Measurements from ENCODE around the gene RASGEF1C. TPM values are rescaled to one million over a fixed set of nuclear protein-coding genes. Genes with fewer than 3 reads are reported as not detected.

RASGEF1C gene
- total RNA-seq, 1 experiment from 2014 or later, result not detected

DNA sequence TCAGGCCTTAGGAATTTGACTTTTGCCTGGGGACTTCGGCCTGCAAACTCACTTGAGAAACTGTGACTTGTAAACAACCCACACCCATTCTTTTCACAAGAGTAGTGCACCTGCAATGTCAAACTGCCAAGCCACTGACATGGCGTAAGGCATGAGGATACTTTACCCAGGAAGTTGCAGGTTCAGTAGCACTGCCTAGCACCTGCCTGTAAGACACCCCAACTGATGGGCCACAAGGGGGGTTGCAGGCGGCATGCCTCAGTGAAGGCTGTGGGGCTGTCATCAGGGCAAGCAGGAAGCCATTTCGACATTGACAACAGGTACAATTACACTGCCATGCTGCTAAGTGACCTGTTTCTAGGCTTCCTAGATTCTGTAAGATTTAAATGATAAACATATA lies 41.3 kb upstream of the RASGEF1C start:
- CTCF ChIA-PET, result no interaction called here
- Mint-ChIP-seq H3K27me3 (ENCODE audit: unreplicated experiment) (no peaks in the 10 kb centered on the region), H3K9me3 (ENCODE audit: low read depth, unreplicated experiment) (peaks cover 29% of the 10 kb centered on the region), H3K4me3 (ENCODE audit: low read depth, unreplicated experiment) (no peak overlapping the region), H3K4me1 (ENCODE audit: low read depth, unreplicated experiment) (no peaks in the 10 kb centered on the region), H3K27ac (ENCODE audit: unreplicated experiment) (no peak overlapping the region), H3K36me3 (ENCODE audit: insufficient read depth, unreplicated experiment) (peaks cover 40% of the 10 kb centered on the region)
- TF ChIP-seq, protein P1, sequence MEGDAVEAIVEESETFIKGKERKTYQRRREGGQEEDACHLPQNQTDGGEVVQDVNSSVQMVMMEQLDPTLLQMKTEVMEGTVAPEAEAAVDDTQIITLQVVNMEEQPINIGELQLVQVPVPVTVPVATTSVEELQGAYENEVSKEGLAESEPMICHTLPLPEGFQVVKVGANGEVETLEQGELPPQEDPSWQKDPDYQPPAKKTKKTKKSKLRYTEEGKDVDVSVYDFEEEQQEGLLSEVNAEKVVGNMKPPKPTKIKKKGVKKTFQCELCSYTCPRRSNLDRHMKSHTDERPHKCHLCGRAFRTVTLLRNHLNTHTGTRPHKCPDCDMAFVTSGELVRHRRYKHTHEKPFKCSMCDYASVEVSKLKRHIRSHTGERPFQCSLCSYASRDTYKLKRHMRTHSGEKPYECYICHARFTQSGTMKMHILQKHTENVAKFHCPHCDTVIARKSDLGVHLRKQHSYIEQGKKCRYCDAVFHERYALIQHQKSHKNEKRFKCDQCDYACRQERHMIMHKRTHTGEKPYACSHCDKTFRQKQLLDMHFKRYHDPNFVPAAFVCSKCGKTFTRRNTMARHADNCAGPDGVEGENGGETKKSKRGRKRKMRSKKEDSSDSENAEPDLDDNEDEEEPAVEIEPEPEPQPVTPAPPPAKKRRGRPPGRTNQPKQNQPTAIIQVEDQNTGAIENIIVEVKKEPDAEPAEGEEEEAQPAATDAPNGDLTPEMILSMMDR (IDR thresholded peaks at IDR 0.05; ENCODE audit: unreplicated experiment), result no peak
- DNase-seq, result no peak
- BruUV-seq (replicated peaks), result no TSS peak
- intact Hi-C loops (cut with micrococcal nuclease; ENCODE audit: unreplicated experiment), result no loop called here

DNA sequence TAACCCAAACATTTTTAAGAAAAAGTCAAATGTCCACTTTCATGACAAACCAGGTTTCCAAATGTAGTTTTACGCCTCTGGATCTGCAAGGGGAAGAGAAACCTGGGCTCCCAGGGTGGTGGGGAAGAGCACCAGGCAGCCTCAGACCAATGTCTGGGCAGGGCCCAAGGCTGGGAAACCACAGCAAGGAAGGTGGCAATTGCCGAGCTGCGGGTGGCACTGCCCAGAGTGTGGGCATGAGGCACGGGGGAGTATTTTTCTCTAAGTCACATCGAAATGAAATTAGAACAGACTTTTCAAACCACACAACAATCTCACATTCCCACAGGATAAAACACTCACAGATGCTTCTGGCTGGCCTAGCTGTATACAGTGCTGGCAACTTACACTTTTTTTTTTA lies 32.6 kb upstream of the RASGEF1C start:
- intact Hi-C loops (cut with micrococcal nuclease; ENCODE audit: unreplicated experiment), result no loop called here
- no peak overlapping the region for H3K27ac Mint-ChIP-seq (ENCODE audit: unreplicated experiment)
- BruUV-seq (replicated peaks), result no TSS peak
- H3K9me3 Mint-ChIP-seq (ENCODE audit: low read depth, unreplicated experiment), result peaks cover 25% of the 10 kb centered on the region
- CTCF ChIA-PET, result no interaction called here
- H3K4me3 Mint-ChIP-seq (ENCODE audit: low read depth, unreplicated experiment), result no peak overlapping the region
- no peaks in the 10 kb centered on the region for H3K4me1 Mint-ChIP-seq (ENCODE audit: low read depth, unreplicated experiment)
- H3K36me3 Mint-ChIP-seq (ENCODE audit: insufficient read depth, unreplicated experiment), result peaks cover 55% of the 10 kb centered on the region
- TF ChIP-seq, protein P1 (IDR thresholded peaks at IDR 0.05; ENCODE audit: unreplicated experiment), result no peak
- H3K27me3 Mint-ChIP-seq (ENCODE audit: unreplicated experiment), result no peaks in the 10 kb centered on the region
- no peak for DNase-seq

DNA sequence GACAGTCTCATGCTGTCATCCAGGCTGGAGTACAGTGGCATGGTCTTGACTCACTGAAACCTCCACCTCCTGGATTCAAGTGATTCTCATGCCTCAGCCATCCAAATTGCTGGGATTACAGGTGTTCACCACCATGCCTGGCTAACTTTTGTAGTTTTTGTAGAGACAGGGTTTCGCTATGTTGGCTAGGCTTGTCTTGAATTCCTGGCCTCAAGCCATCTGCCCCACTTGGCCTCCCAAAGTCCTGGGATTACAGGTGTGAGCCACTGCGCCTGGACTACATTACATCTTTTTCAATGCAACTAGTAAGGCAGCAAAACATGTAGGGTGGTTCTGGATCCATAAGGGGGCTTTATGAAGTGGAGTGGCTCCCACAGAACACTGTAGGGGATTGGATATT lies 29.6 kb upstream of the RASGEF1C start:
- no peaks in the 10 kb centered on the region for H3K4me1 Mint-ChIP-seq (ENCODE audit: low read depth, unreplicated experiment)
- TF ChIP-seq, protein P1 (IDR thresholded peaks at IDR 0.05; ENCODE audit: unreplicated experiment), result no peak
- peaks cover 41% of the 10 kb centered on the region for H3K36me3 Mint-ChIP-seq (ENCODE audit: insufficient read depth, unreplicated experiment)
- H3K4me3 Mint-ChIP-seq (ENCODE audit: low read depth, unreplicated experiment), result no peak overlapping the region
- DNase-seq, result no peak
- intact Hi-C loops (cut with micrococcal nuclease; ENCODE audit: unreplicated experiment), result no loop called here
- no TSS peak for BruUV-seq (replicated peaks)
- no peaks in the 10 kb centered on the region for H3K27me3 Mint-ChIP-seq (ENCODE audit: unreplicated experiment)
- H3K27ac Mint-ChIP-seq (ENCODE audit: unreplicated experiment), result no peak overlapping the region
- peaks cover 11% of the 10 kb centered on the region for H3K9me3 Mint-ChIP-seq (ENCODE audit: low read depth, unreplicated experiment)
- CTCF ChIA-PET, result no interaction called here

DNA sequence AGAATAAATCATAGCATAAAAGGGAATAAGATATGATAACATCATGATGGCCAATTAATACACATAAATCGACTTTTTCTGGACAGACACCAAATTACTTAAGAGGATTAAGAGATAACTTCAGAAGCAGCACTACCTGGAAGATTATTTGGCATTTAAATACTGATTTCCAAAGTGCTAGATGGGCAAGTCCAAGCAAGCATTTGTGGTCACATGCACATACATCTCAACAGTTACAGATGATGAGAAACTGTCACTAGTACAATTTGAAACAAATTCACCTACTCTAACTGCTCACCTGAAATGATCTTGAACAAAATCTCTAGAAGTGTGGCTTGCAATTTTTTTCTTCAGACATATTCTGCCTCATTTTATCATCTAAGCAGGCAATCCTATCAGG lies 26.8 kb upstream of the RASGEF1C start:
- H3K27ac Mint-ChIP-seq (ENCODE audit: unreplicated experiment), result no peak overlapping the region
- intact Hi-C loops (cut with micrococcal nuclease; ENCODE audit: unreplicated experiment), result no loop called here
- no TSS peak for BruUV-seq (replicated peaks)
- TF ChIP-seq, protein P1 (IDR thresholded peaks at IDR 0.05; ENCODE audit: unreplicated experiment), result no peak
- H3K9me3 Mint-ChIP-seq (ENCODE audit: low read depth, unreplicated experiment), result peaks cover 11% of the 10 kb centered on the region
- H3K4me3 Mint-ChIP-seq (ENCODE audit: low read depth, unreplicated experiment), result no peak overlapping the region
- H3K4me1 Mint-ChIP-seq (ENCODE audit: low read depth, unreplicated experiment), result no peaks in the 10 kb centered on the region
- no peak for DNase-seq
- H3K36me3 Mint-ChIP-seq (ENCODE audit: insufficient read depth, unreplicated experiment), result peaks cover 34% of the 10 kb centered on the region
- no peaks in the 10 kb centered on the region for H3K27me3 Mint-ChIP-seq (ENCODE audit: unreplicated experiment)
- CTCF ChIA-PET, result no interaction called here

DNA sequence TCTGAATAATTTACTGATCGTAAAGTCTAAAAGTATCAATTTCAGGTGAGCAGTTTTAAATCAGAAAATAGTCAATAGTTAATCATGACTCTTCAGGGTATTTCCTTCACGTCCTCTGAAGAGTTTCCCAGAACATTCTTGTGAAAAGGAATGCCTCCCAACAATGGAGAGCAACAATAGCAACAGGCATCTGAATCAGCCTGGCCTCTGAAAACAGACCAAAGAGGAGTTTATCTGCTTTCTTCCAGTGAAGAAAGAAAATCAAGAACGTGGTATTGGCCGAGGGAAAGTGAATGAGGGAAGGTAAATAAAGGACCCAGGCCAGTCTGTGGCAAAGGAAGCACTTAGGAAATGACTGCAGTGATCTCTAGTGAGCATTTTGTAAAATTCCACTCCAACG lies 26.1 kb upstream of the RASGEF1C start:
- Mint-ChIP-seq H3K4me3 (ENCODE audit: low read depth, unreplicated experiment) (no peak overlapping the region), H3K27me3 (ENCODE audit: unreplicated experiment) (no peaks in the 10 kb centered on the region), H3K9me3 (ENCODE audit: low read depth, unreplicated experiment) (peaks cover 9% of the 10 kb centered on the region), H3K4me1 (ENCODE audit: low read depth, unreplicated experiment) (no peaks in the 10 kb centered on the region), H3K36me3 (ENCODE audit: insufficient read depth, unreplicated experiment) (peaks cover 29% of the 10 kb centered on the region), H3K27ac (ENCODE audit: unreplicated experiment) (no peak overlapping the region)
- CTCF ChIA-PET, result no interaction called here
- intact Hi-C loops (cut with micrococcal nuclease; ENCODE audit: unreplicated experiment), result no loop called here
- TF ChIP-seq, protein P1 (IDR thresholded peaks at IDR 0.05; ENCODE audit: unreplicated experiment), result no peak
- no peak for DNase-seq
- BruUV-seq (replicated peaks), result no TSS peak

All from Calu3 (cell line).